ENCODE data around the gene ASB1.
"Not testable (repeated sequence)": the region's sequence is repeated elsewhere in the genome, so short reads cannot be mapped to it uniquely, and the experiment has no call there.

ASB1 gene

DNA sequence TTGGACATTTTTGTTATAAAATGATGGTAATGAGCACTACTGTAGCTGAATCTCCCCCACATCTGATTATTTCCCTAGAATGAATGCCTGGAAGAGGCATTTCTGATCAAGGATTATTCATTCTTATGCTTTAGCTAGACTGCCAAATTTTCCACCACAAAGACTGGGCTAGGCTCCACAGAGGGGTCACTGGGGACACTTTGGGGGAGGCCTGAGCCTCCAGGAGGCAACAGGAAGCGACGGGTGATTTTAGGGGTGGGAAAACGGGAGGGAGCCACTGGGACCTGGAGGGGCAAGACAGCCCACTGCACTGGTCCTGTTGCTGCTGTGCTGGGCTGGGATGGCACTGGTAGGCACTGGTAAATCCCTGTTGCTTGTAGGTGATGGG lies 2.4 kb upstream of the ASB1 start:
- no peak for DNase-seq

DNA sequence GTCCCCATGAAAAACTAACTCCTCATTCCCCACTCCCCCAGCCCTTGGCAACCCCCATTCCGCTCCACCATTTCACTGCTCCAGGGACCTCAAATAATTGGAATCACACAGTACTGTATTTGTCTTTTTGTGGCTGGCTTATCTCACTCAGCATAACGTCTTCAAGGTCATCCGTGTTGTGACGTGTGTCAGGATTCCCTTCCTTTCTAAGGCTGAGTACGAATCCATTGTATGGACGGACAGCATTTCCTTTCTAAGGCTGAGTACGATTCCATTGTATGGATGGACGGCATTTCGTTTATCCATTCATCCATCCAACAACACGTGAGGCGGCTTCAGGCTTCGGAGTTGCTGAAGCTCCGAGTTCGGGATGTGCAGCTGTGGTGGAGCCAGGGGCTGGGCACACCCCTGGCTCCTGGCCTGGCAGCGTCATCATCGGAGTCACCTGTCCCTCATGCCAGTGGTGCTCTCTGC lies 1.2 kb upstream of the ASB1 start:
- no peak for DNase-seq

GRCh38 chr2:238425979-238426567 lies 654 bp upstream of the ASB1 start:
- DNase-seq = no peak

DNA sequence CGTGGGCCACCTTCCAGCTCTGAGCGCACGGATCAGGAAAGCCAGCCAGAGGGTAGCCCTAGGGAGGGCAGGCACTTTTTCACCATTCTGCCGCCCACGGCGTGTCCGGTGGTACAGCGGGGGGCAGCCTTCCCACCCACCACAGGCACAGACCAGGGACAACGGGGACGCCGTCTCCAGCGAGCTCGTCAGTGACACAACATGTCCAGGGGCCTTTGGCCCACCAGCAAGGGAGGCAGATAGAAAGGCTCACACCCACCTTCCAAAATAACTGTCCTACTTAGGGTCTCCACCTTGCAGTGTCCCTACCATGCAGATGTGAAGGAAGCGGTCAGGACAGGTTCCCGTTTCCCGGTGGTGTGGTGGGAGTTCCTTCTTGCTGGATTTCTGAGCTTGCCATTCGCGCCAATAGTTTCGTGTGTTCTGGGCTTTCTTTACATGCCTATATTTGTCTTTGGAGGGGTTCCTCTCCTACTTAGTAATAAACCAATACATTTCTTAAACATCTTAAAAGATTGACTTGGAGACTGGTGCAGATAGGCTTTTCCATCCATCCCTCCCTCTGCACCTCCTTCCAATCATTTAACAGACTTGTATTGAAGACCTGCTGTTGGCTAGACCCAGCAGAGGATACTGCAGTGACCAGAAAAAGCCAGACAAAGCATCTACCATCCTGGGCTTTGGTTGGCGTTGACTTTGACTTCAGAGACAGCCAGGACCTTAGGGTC lies 872 bp downstream of the ASB1 start:
- no peak for DNase-seq

DNA sequence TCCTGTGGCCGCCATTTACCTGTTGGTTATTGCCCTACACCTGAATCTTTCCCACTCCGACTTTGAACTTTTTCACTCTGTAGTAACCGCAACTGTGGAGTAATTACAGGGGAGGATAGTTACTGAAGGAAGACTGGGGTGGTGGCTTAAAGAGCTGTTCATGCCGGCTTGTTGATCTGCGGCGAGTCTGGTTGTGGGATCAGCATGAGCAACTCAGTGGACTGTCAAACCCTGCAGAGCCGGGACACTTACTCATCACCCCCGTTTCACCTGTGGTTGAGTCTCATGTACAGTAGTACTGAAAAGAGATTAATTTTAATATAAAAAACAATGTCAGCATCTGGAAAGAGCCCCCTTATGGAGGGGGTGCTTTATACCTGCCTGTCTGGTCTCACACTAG lies 2.1 kb downstream of the ASB1 start:
- DNase-seq = no peak

- no peak for DNase-seq
Observed at GRCh38 chr2:238430781-238431180, 4.1 kb downstream of the ASB1 start.

- no peak for DNase-seq
Observed at GRCh38 chr2:238431456-238431855, 4.7 kb downstream of the ASB1 start.

DNA sequence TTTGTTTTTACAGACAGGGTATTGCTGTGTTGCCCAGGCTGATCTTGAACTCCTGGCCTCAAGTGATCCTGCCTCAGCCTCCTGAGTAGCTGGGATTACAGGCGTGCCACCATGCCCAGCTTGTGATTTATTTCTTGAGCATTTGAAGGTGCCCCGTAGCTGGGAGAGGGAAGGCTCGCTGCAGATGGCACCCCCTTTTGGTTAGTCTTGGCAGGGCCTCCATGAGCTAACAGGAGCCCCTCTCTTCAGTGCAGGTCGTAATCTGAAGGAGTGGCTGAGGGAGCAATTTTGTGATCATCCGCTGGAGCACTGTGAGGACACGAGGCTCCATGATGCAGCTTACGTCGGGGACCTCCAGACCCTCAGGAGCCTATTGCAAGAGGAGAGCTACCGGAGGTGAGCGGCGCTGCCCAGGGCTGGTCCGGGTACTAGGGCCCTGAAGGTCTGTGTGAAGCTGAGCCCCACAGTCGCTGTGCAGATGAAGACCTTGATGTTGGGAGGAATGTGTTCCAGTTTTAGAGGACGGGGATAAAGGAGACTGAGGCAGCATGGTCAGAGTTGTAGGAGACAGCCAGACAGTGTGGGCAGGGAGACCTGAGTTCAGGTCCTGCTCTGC lies 6.7 kb downstream of the ASB1 start:
- DNase-seq = no peak

GRCh38 chr2:238433941-238434845 lies 7.5 kb downstream of the ASB1 start:
- no peak for DNase-seq

DNA sequence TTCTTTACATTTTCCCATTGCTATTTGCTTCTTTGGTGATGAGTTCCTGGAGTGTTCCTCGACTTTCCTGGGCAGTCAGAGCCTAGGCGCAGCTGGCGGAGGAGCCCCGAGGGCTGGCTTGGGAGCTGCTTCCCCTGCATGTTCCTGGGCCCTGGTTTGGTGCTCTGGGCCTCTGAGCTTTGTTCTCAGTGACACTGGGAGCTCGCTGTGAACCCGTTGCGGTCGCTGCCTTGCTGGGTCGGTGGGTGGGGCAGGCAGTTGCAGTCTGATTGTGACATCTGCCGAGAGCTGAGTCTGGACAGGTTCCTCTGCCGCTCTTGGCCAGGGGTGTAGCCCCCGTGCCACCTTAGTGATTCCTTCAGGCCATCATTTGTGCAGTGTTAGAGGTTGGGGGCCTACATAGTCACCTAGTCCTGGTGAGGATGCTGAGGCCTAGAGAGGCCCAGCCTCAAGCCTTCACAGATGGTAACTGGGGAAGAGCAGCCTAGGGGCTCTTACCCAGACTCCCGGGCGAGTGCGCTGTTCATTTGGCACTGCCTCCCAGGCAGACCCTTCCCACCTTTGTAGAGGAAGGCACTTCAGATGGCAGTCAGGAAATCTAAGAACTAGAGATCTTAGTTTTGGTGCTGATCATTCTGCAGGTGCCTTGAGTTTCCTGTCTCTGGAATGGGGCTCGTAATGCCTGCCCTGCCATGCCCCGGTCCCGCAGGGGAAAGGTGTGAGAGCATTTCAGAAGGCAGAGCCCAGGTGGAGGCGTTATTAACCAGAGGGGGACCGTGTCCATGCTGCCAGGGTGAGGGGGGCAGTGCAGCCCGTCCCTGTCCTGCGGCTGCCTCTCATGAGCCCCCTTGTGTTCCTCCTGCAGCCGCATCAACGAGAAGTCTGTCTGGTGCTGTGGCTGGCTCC lies 8.4 kb downstream of the ASB1 start:
- DNase-seq = no peak

- no peak for DNase-seq
Observed at GRCh38 chr2:238435752-238436096, 9.0 kb downstream of the ASB1 start.

DNA sequence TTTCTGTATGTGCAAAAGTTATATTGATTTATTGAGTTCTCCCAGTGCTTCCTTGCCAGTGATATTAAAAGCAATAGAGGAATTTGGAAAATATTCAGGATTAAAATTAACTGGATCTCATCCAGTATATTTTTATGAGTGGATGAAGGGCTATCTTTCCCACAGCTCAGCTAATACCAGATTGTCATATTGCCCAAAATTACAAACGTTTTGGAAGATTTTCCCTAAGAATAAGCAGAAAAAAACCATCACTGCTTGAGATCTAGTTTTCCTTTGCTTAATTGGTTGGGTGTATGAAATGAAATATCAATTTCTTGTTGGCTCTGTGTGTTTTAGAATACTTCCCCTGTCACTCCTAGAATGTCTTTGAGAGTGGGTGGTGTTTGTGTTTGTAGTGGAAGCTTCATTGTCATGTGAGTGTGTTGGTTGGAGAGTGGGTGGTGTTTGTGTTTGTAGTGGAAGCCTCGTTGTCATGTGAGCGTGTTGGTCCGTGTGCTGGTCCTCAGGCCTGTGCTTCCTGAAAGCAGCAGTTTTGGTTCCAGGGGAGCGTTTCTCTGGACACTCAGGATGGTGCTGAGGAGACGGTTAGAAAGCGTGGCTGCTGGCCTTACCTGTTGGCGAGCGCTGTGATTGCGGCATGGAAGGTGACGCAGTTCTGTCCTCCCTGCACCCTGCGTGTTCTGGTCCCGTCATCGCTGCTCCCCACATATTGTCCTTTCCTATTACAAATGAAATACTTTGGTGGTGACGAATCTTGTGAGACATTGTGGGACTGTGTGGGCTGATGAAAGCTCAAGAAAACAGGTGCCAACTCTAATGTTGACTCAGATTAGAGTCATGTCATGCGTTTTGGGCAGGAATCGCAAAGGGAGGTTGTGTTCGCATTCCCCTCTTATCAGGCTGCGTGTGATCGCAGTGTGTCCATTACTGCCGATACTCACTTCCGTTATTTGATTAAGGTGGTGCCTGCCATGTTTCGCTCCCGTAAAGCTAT lies 12.4 kb downstream of the ASB1 start:
- DNase-seq = no peak

- DNase-seq = no peak
Observed at GRCh38 chr2:238439917-238440316, 13.2 kb downstream of the ASB1 start.

- DNase-seq = no peak
Observed at GRCh38 chr2:238440331-238440730, 13.6 kb downstream of the ASB1 start.

DNA sequence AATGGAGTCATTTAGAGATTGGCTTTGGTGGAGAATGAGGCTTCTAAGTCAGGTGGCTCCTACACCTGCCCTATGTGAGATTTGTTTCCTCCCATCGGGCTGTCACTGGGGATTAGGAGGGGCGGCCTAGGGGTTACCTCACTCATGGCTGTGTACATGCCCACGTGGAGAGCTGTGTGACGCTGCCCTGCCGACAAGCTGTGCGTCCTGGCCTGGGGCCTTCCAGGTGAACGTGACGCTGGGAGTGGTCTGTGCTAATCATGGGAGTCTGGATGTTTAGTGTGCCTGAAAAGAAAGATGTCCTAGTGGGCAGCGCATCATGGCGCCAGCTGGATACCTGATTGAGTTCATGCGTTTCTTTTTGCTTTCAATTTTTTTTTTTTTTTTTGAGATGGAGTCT lies 14.0 kb downstream of the ASB1 start:
- no peak for DNase-seq

- no peak for DNase-seq
Observed at GRCh38 chr2:238441262-238442114, 14.8 kb downstream of the ASB1 start.

GRCh38 chr2:238442257-238442656 lies 15.5 kb downstream of the ASB1 start:
- not testable (repeated sequence) for DNase-seq

GRCh38 chr2:238444242-238444641 lies 17.5 kb downstream of the ASB1 start:
- no peak for DNase-seq

DNA sequence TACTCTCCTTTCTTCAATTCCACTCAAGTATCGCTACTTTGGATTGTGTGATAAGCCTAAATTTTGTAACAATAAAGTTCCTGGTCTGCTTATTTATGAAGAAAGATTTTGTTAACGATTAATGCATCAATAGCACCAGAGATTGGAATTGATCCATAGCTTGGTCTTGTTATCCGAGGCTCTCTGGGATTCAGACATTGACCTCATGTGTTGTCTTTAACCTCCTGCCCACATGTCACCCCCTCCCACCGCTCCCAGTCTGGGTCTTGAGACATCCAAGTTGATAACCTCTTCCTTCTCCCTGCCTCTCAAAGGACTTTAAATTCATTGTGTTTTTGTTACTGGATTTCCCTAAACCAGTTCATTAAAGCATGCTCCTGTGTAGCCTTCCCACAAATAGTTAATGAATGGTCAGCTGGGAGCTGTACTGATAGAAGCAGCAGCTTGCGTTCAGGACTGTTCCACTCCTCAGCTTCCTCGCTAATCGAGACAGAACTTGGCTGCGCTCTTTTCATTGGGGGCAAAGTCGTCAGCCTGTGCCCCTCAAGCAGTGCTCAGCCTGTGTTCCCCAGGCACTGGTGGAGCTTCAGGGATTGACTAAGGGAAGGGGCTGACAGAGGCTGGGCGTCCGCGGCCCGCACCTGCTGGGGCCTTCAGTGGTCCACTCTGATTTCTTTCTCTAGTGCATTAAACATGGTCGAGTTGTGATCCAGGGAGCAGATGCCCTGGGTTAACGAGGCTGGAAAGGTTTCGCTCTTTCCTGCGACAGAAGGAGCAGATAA lies 18.9 kb downstream of the ASB1 start:
- no peak for DNase-seq
